ENCODE data around the gene TRIM31. TPM values are rescaled to one million over a fixed set of nuclear protein-coding genes. Genes with fewer than 3 reads are reported as not detected.

Gene TRIM31
- total RNA-seq, 4 donors from 2014 or later, result not detected

DNA sequence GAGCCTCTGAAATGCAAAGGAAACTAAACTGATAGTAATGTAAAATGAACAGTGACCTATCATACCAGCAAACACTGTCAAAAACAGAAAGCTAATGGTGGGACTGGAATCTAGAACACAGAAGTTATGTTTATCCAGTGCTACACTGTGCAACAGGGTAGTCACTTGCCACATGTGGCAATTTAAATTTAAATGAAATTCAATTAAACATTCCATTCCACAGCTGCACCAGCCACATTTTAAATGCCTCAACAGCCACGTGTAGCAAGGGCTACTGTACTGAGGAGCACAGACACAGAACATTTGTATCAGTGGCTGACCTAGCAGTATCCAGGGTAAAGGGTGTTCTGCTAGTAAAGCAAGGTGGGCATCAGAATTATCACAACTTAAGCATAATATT is 57.4 kb downstream of the TRIM31 start:
- no peaks in the 10 kb centered on the region for H3K9me3 ChIP-seq
- peaks cover 0 to 35% (median 0%) of the 10 kb centered on the region in 3 donors for H3K36me3 ChIP-seq
- H3K4me1 ChIP-seq, result peaks cover 0 to 17% (median 9%) of the 10 kb centered on the region in 4 donors
- TF ChIP-seq POLR2A (IDR thresholded peaks at IDR 0.05) (no peak), EP300 (IDR thresholded peaks at IDR 0.05) (no peak)
- TF ChIP-seq, protein P1, sequence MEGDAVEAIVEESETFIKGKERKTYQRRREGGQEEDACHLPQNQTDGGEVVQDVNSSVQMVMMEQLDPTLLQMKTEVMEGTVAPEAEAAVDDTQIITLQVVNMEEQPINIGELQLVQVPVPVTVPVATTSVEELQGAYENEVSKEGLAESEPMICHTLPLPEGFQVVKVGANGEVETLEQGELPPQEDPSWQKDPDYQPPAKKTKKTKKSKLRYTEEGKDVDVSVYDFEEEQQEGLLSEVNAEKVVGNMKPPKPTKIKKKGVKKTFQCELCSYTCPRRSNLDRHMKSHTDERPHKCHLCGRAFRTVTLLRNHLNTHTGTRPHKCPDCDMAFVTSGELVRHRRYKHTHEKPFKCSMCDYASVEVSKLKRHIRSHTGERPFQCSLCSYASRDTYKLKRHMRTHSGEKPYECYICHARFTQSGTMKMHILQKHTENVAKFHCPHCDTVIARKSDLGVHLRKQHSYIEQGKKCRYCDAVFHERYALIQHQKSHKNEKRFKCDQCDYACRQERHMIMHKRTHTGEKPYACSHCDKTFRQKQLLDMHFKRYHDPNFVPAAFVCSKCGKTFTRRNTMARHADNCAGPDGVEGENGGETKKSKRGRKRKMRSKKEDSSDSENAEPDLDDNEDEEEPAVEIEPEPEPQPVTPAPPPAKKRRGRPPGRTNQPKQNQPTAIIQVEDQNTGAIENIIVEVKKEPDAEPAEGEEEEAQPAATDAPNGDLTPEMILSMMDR (IDR thresholded peaks at IDR 0.05), result no peak
- no peak overlapping the region for H3K27ac ChIP-seq
- no peak for DNase-seq (ENCODE audit: low spot score in 2 of 2)
- WGBS, 2 donors, result 42 to 60% methylated on average over 1 of the region's 1 CpG
- no peaks in the 10 kb centered on the region for H3K27me3 ChIP-seq
- no peak overlapping the region for H3K4me3 ChIP-seq

DNA sequence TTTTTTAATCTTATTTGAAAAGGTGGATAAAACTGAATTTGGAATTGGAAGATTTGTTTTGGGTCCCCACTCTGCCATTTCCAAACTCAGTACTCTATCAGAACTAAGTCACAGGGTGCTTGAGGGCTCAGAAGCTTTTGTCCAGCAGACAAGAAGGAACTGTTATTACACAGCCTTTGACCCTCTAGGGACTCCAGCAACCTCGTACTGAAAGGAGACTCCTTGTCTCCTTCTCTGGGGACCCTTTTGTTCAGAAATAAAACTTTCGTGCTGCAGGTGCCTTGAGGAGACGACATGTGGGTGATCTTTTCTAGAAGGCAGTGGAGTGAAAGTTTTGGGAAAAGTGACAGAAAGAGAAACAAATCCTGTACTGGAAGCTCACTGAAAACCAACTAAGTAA is 59.2 kb downstream of the TRIM31 start:
- H3K4me1 ChIP-seq, result no peaks in the 10 kb centered on the region
- peaks cover 0 to 44% (median 0%) of the 10 kb centered on the region in 3 donors for H3K36me3 ChIP-seq
- 53 to 55% methylated on average over 3 of the region's 3 CpGs for WGBS, 2 donors
- H3K4me3 ChIP-seq, result no peak overlapping the region
- DNase-seq (ENCODE audit: low spot score in 2 of 2), result no peak
- H3K27me3 ChIP-seq, result no peaks in the 10 kb centered on the region
- TF ChIP-seq EP300 (IDR thresholded peaks at IDR 0.05) (no peak), POLR2A (IDR thresholded peaks at IDR 0.05) (no peak)
- TF ChIP-seq, protein P1 (IDR thresholded peaks at IDR 0.05), result no peak
- H3K9me3 ChIP-seq, result no peaks in the 10 kb centered on the region
- no peak overlapping the region for H3K27ac ChIP-seq

Small RNA genes lying within 50 kb of the gene (small RNA-seq; reads per million reads assigned to genes)
- not detected for gene RF00554
- not detected for gene RF02219
- not detected for gene RF02220

Other genes with a start within 250 kb of the TRIM31 start
- 100 to 1,000 TPM; 219 to 566 (median 521) TPM for gene HLA-A, start 170.6 kb downstream of the TRIM31 start, total RNA-seq
- gene POLR1H, start 51.8 kb downstream of the TRIM31 start, total RNA-seq, result 10 to 100 TPM; 22.4 to 30.6 (median 24.8) TPM
- gene PPP1R11, start 45.9 kb downstream of the TRIM31 start, total RNA-seq, result 10 to 100 TPM; 28.2 to 39.8 (median 34.2) TPM
- gene RNF39, start 37.3 kb downstream of the TRIM31 start, total RNA-seq, result under 1 TPM in 1 of 4 donors, not detected in 3; 0.42 TPM
- not detected for gene TRIM40, start 23.1 kb upstream of the TRIM31 start, total RNA-seq
- not detected for gene TRIM10, start 48.1 kb upstream of the TRIM31 start, total RNA-seq
- not detected for gene TRIM15, start 50.5 kb upstream of the TRIM31 start, total RNA-seq
- 10 to 100 TPM; 26.9 to 46.8 (median 37.6) TPM for gene TRIM26, start 100.3 kb upstream of the TRIM31 start, total RNA-seq
- 10 to 100 TPM in 3 of 4 donors, 1 to 10 TPM in 1; 8.1 to 22.2 (median 13.9) TPM for gene TRIM39, start 213.8 kb upstream of the TRIM31 start, total RNA-seq
- 100 to 1,000 TPM in 2 of 4 donors, 10 to 100 TPM in 2; 48.6 to 120 (median 97.0) TPM for gene RPP21, start 232.1 kb upstream of the TRIM31 start, total RNA-seq

Data from tibial nerve (tissue), 4 donors.